Activated naive CD4-positive, alpha-beta T cell treated with anti-CD3 and anti-CD28 coated beads, Interleukin-2, amount 10 ng/mL, durations not matched to agents 7 days and 5 days (primary cell): ENCODE data around the gene EVC.
"Not testable (repeated sequence)": the region's sequence is repeated elsewhere in the genome, so short reads cannot be mapped to it uniquely, and the experiment has no call there.

Experiments used
- CTCF ChIA-PET: fragments of 350-600 bp; sonication (Branson Sonifier 250); formaldehyde crosslinking; loops from one replicate; lab custom pipeline; 2021; ENCODE audit warnings: antibody characterized with exemption; lab: Charles Lee
- DNase-seq: peaks from one replicate; pipeline ENCODE4 v3.0.0-alpha.2; 2020
- H3K27ac Mint-ChIP-seq: one replicate; pipeline ENCODE4 v1.8.0; 2021; ENCODE audit warnings: mild to moderate bottlenecking, moderate library complexity, mixed read lengths
- H3K27me3 Mint-ChIP-seq: one replicate; pipeline ENCODE4 v1.8.0; 2021; ENCODE audit warnings: mild to moderate bottlenecking, mixed read lengths
- H3K36me3 Mint-ChIP-seq: one replicate; pipeline ENCODE4 v1.8.0; 2021; ENCODE audit warnings: mixed read lengths
- H3K4me1 Mint-ChIP-seq: one replicate; pipeline ENCODE4 v1.8.0; 2021; ENCODE audit warnings: mixed read lengths
- H3K4me3 Mint-ChIP-seq: one replicate; pipeline ENCODE4 v1.8.0; 2021; ENCODE audit warnings: mild to moderate bottlenecking, moderate library complexity, mixed read lengths
- H3K9me3 Mint-ChIP-seq: one replicate; pipeline ENCODE4 v1.8.0; 2021; ENCODE audit warnings: mixed read lengths

EVC gene

GRCh38 chr4:5808081-5808741 lies 97.2 kb downstream of the EVC start:
- no peaks in the 10 kb centered on the region for H3K36me3 Mint-ChIP-seq
- H3K4me3 Mint-ChIP-seq = no peak overlapping the region
- H3K4me1 Mint-ChIP-seq = no peaks in the 10 kb centered on the region
- no peak overlapping the region for H3K27ac Mint-ChIP-seq
- no peak for DNase-seq
- CTCF ChIA-PET = no interaction called here
- H3K27me3 Mint-ChIP-seq = no peaks in the 10 kb centered on the region
- no peaks in the 10 kb centered on the region for H3K9me3 Mint-ChIP-seq

GRCh38 chr4:5809216-5809776 lies 98.3 kb downstream of the EVC start:
- Mint-ChIP-seq H3K27me3 (no peaks in the 10 kb centered on the region), H3K4me3 (no peak overlapping the region), H3K27ac (no peak overlapping the region), H3K9me3 (no peaks in the 10 kb centered on the region), H3K36me3 (no peaks in the 10 kb centered on the region), H3K4me1 (no peaks in the 10 kb centered on the region)
- CTCF ChIA-PET = no interaction called here
- no peak for DNase-seq

GRCh38 chr4:5810151-5810550 lies 99.2 kb downstream of the EVC start:
- DNase-seq = no peak
- Mint-ChIP-seq H3K27ac (no peak overlapping the region), H3K9me3 (no peaks in the 10 kb centered on the region), H3K4me1 (no peaks in the 10 kb centered on the region), H3K27me3 (no peaks in the 10 kb centered on the region), H3K36me3 (no peaks in the 10 kb centered on the region), H3K4me3 (no peak overlapping the region)
- CTCF ChIA-PET = no interaction called here

- Mint-ChIP-seq H3K4me3 (no peak overlapping the region), H3K27me3 (no peaks in the 10 kb centered on the region), H3K9me3 (no peaks in the 10 kb centered on the region), H3K36me3 (no peaks in the 10 kb centered on the region), H3K4me1 (no peaks in the 10 kb centered on the region), H3K27ac (no peak overlapping the region)
- CTCF ChIA-PET = no interaction called here
- DNase-seq = no peak
Measured at GRCh38 chr4:5810770-5811430, 99.9 kb downstream of the EVC start.

GRCh38 chr4:5812057-5812456 lies 101.1 kb downstream of the EVC start:
- CTCF ChIA-PET = interaction anchor here (0.7 kb wide), 2 partner anchors 19 to 25 kb away, joined by 4 to 5 read pairs; no protein-coding TSS in a partner anchor
- H3K36me3 Mint-ChIP-seq, H3K27me3 Mint-ChIP-seq, H3K27ac Mint-ChIP-seq, H3K4me3 Mint-ChIP-seq, H3K4me1 Mint-ChIP-seq, H3K9me3 Mint-ChIP-seq, DNase-seq: not testable (repeated sequence)

GRCh38 chr4:5812506-5813229 lies 101.7 kb downstream of the EVC start:
- Mint-ChIP-seq H3K27ac (no peak overlapping the region), H3K4me1 (no peaks in the 10 kb centered on the region), H3K4me3 (no peak overlapping the region), H3K9me3 (no peaks in the 10 kb centered on the region), H3K27me3 (no peaks in the 10 kb centered on the region), H3K36me3 (no peaks in the 10 kb centered on the region)
- CTCF ChIA-PET = interaction anchor here (0.7 to 1.1 kb wide), 4 partner anchors 12 to 24 kb away, joined by 3 to 5 read pairs (median 4); no protein-coding TSS in a partner anchor
- no peak for DNase-seq

GRCh38 chr4:5813882-5814255 lies 102.9 kb downstream of the EVC start:
- H3K9me3 Mint-ChIP-seq = no peaks in the 10 kb centered on the region
- no peaks in the 10 kb centered on the region for H3K4me1 Mint-ChIP-seq
- no peak overlapping the region for H3K4me3 Mint-ChIP-seq
- H3K27ac Mint-ChIP-seq = no peak overlapping the region
- CTCF ChIA-PET = interaction anchor here (1.1 kb wide), 1 partner anchor 21 kb away, joined by 3 read pairs; no protein-coding TSS in a partner anchor
- H3K27me3 Mint-ChIP-seq = no peaks in the 10 kb centered on the region
- H3K36me3 Mint-ChIP-seq = no peaks in the 10 kb centered on the region
- DNase-seq = no peak

- CTCF ChIA-PET = no interaction called here
- H3K27ac Mint-ChIP-seq = no peak overlapping the region
- no peak for DNase-seq
- H3K4me1 Mint-ChIP-seq = no peaks in the 10 kb centered on the region
- H3K9me3 Mint-ChIP-seq = no peaks in the 10 kb centered on the region
- no peaks in the 10 kb centered on the region for H3K36me3 Mint-ChIP-seq
- no peak overlapping the region for H3K4me3 Mint-ChIP-seq
- H3K27me3 Mint-ChIP-seq = no peaks in the 10 kb centered on the region
Measured at GRCh38 chr4:5814421-5814820, 103.4 kb downstream of the EVC start.

- no peaks in the 10 kb centered on the region for H3K27me3 Mint-ChIP-seq
- no peak for DNase-seq
- no peak overlapping the region for H3K27ac Mint-ChIP-seq
- CTCF ChIA-PET = no interaction called here
- H3K36me3 Mint-ChIP-seq = no peaks in the 10 kb centered on the region
- no peaks in the 10 kb centered on the region for H3K9me3 Mint-ChIP-seq
- no peaks in the 10 kb centered on the region for H3K4me1 Mint-ChIP-seq
- H3K4me3 Mint-ChIP-seq = no peak overlapping the region
Measured at GRCh38 chr4:5815641-5816040, 104.6 kb downstream of the EVC start.

- Mint-ChIP-seq H3K27ac (no peak overlapping the region), H3K9me3 (no peaks in the 10 kb centered on the region), H3K4me1 (no peaks in the 10 kb centered on the region), H3K4me3 (no peak overlapping the region), H3K36me3 (no peaks in the 10 kb centered on the region), H3K27me3 (no peaks in the 10 kb centered on the region)
- CTCF ChIA-PET = no interaction called here
- DNase-seq = no peak
Measured at GRCh38 chr4:5816101-5816500, 105.1 kb downstream of the EVC start.

GRCh38 chr4:5816851-5817375 lies 105.9 kb downstream of the EVC start:
- Mint-ChIP-seq H3K27me3 (no peaks in the 10 kb centered on the region), H3K9me3 (no peaks in the 10 kb centered on the region), H3K4me1 (no peaks in the 10 kb centered on the region), H3K27ac (no peak overlapping the region), H3K36me3 (no peaks in the 10 kb centered on the region), H3K4me3 (no peak overlapping the region)
- CTCF ChIA-PET = no interaction called here
- no peak for DNase-seq

GRCh38 chr4:5821665-5822358 lies 110.8 kb downstream of the EVC start:
- Mint-ChIP-seq H3K4me1 (peaks cover 22% of the 10 kb centered on the region), H3K36me3 (no peaks in the 10 kb centered on the region), H3K27me3 (no peaks in the 10 kb centered on the region), H3K9me3 (no peaks in the 10 kb centered on the region), H3K4me3 (no peak overlapping the region), H3K27ac (no peak overlapping the region)
- CTCF ChIA-PET = interaction anchor here (1.1 kb wide), 1 partner anchor 8 kb away, joined by 3 read pairs; no protein-coding TSS in a partner anchor
- no peak for DNase-seq

- peaks cover under 1% of the 10 kb centered on the region for H3K27me3 Mint-ChIP-seq
- no peak for DNase-seq
- peaks cover 26% of the 10 kb centered on the region for H3K4me1 Mint-ChIP-seq
- CTCF ChIA-PET = interaction anchor here (0.8 kb wide), 1 partner anchor 508 kb away, joined by 3 read pairs; no protein-coding TSS in a partner anchor
- H3K36me3 Mint-ChIP-seq = no peaks in the 10 kb centered on the region
- no peaks in the 10 kb centered on the region for H3K9me3 Mint-ChIP-seq
- no peak overlapping the region for H3K27ac Mint-ChIP-seq
- no peak overlapping the region for H3K4me3 Mint-ChIP-seq
Measured at GRCh38 chr4:5822619-5823018, 111.6 kb downstream of the EVC start.
